ENCODE data around the gene ACOX3. TPM values are rescaled to one million over a fixed set of nuclear protein-coding genes. Genes with fewer than 3 reads are reported as not detected.

ACOX3 gene
- total and polyA plus RNA-seq, 9 of the 15 experiments (the other 6 are each of a cell fraction or from before 2014, with no cell fraction given) = 0.68 to 7.3 (median 3.7) TPM

DNA sequence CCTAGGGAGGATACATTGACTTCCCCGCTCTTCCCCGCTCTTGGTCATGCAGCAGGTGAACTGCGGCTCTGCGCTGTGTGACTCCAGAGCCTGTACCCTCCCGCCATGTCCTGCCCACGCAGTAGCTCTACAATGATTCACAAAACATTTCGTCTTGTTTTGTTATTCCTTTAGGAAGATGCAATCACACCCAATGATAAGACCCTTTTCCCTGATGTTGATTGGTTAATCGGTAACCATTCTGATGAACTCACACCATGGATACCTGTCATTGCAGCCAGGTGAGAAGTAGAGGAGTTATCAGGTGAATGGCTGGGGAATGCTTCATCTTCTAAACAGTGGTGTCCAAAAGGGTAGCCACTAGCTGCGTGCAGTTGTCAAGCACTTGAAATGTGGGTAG, 23.3 kb upstream of the ACOX3 start:
- POLR2A ChIA-PET = interaction anchor here (0.6 to 1.6 kb wide), 4 partner anchors 16 to 156 kb away, joined by 3 to 8 read pairs (median 3); no protein-coding TSS in a partner anchor
- H3K27me3 ChIP-seq (ENCODE audit: control insufficient read depth in 2 of 2, insufficient read depth in 2 of 2, low read length in 2 of 2) = no peaks in the 10 kb centered on the region

More for the DNA sequence above, 23.3 kb upstream of the ACOX3 start:
- BruUV-seq (replicated peaks) = no TSS peak
- no peaks in the 10 kb centered on the region for H4K20me1 ChIP-seq (replicated peaks; ENCODE audit: control insufficient read depth, insufficient read depth, low read length)
- DNase-seq (ENCODE audit: extremely low read depth in 1 of 4, low spot score in 3 of 4) (no peak), ATAC-seq (no peak), FAIRE-seq (no peak)
- H3K9me3 ChIP-seq (replicated peaks; ENCODE audit: control insufficient read depth, insufficient read depth, low read depth, low read length) = no peaks in the 10 kb centered on the region
- CTCF ChIA-PET (ENCODE audit: low intra/inter-chr PET ratio) = no interaction called here
- no peak overlapping the region for H3K27ac ChIP-seq (ENCODE audit: extremely low read depth, low read depth, low read length)
- H3K79me2 ChIP-seq (ENCODE audit: control insufficient read depth, insufficient read depth, low read length) = no peaks in the 10 kb centered on the region
- H3K4me1 ChIP-seq (replicated peaks in 1 of 2; ENCODE audit: control insufficient read depth in 2 of 2, insufficient read depth in 2 of 2, low read length in 2 of 2) = 0 out of 5 replicates have a peak, but pooled peaks cover 0 to 4% of the 10 kb centered on the region in 2 experiments
- H3K9me1 ChIP-seq (ENCODE audit: control insufficient read depth, insufficient read depth, low read length) = no peaks in the 10 kb centered on the region
- H3K4me3 ChIP-seq = no peak overlapping the region
- peaks cover 55% of the 10 kb centered on the region; the same call in 2 of the 3 replicates for H3K36me3 ChIP-seq (ENCODE audit: control insufficient read depth, insufficient read depth, low read length)
- H2AFZ ChIP-seq (ENCODE audit: low read depth, low read length) = no peak overlapping the region
- H3K4me2 ChIP-seq (ENCODE audit: insufficient read depth, low read length) = no peak overlapping the region
- in situ Hi-C loops (cut with MboI) (loop anchor here (5.0 kb wide), 1 partner anchor 133 kb away; no protein-coding TSS in a partner anchor), intact Hi-C loops (cut with micrococcal nuclease) (no loop called here)
- TF ChIP-seq, protein P1, sequence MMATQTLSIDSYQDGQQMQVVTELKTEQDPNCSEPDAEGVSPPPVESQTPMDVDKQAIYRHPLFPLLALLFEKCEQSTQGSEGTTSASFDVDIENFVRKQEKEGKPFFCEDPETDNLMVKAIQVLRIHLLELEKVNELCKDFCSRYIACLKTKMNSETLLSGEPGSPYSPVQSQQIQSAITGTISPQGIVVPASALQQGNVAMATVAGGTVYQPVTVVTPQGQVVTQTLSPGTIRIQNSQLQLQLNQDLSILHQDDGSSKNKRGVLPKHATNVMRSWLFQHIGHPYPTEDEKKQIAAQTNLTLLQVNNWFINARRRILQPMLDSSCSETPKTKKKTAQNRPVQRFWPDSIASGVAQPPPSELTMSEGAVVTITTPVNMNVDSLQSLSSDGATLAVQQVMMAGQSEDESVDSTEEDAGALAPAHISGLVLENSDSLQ (IDR thresholded peaks at IDR 0.05) = no peak
- no peak for TF ChIP-seq POLR2G (IDR thresholded peaks at IDR 0.05; ENCODE audit: low read depth, low read length)
- TF ChIP-seq CCNT2 (IDR thresholded peaks at IDR 0.05; ENCODE audit: borderline replicate concordance, extremely low read depth, insufficient read length, low read depth, low read length) = no peak
- TF ChIP-seq ERF (CRISPR knock-in tag; IDR thresholded peaks at IDR 0.05) = no peak
- TF ChIP-seq, protein P2, sequence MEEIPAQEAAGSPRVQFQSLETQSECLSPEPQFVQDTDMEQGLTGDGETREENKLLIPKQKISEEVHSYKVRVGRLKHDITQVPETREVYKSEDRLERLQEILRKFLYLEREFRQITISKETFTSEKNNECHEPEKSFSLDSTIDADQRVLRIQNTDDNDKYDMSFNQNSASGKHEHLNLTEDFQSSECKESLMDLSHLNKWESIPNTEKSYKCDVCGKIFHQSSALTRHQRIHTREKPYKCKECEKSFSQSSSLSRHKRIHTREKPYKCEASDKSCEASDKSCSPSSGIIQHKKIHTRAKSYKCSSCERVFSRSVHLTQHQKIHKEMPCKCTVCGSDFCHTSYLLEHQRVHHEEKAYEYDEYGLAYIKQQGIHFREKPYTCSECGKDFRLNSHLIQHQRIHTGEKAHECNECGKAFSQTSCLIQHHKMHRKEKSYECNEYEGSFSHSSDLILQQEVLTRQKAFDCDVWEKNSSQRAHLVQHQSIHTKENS (CRISPR knock-in tag; IDR thresholded peaks at IDR 0.05) = no peak
- WGBS (ENCODE audit: insufficient coverage, low coverage, missing lambda C conversion rate) = 93% methylated on average over 9 of the region's 9 CpGs
- no peak overlapping the region for H3K9ac ChIP-seq (ENCODE audit: insufficient read depth in 1 of 2, low read depth in 2 of 2, low read length in 2 of 2)

Data from K562 (cell line).